Brain microvascular endothelial cell (primary cell): ENCODE data around the gene LAGE3.

ENCODE experiments used
- DNase-seq: peaks from one replicate; pipeline ENCODE4 v3.0.0-alpha.2; 2020
- H3K27ac ChIP-seq: fragments of 250-450 bp; sonication (Bioruptor Pico); 2 replicates; pipeline ENCODE4 v1.5.1; 2020; ENCODE audit warnings: mild to moderate bottlenecking, moderate library complexity
- H3K27me3 ChIP-seq: fragments of 250-450 bp; sonication (Bioruptor Pico); replicated peaks from 2 replicates; pipeline ENCODE4 v1.5.1; 2020; ENCODE audit warnings: mild to moderate bottlenecking
- H3K36me3 ChIP-seq: fragments of 250-450 bp; sonication (Bioruptor Pico); replicated peaks from 2 replicates; pipeline ENCODE4 v1.5.1; 2020; ENCODE audit warnings: mild to moderate bottlenecking
- H3K4me3 ChIP-seq: 2 replicates; pipeline ENCODE4 v1.5.1; 2011; ENCODE audit warnings: low read depth, mild to moderate bottlenecking, control low read depth, low read length, moderate library complexity
- CTCF ChIP-seq: IDR thresholded peaks from 2 replicates; pipeline ENCODE4 v1.5.1; 2011; ENCODE audit warnings: low read depth, mild to moderate bottlenecking, moderate library complexity, low read length, control low read depth, inconsistent platforms; ENCODE audit errors: missing control alignments
- in situ Hi-C: cut with HindIII; loops from 2 replicates; pipeline ENCODE4 v1.10.0; 2017; ENCODE audit warnings: low sequenced_read_pairs, low pct_ligation_motif_present

Gene LAGE3

DNA sequence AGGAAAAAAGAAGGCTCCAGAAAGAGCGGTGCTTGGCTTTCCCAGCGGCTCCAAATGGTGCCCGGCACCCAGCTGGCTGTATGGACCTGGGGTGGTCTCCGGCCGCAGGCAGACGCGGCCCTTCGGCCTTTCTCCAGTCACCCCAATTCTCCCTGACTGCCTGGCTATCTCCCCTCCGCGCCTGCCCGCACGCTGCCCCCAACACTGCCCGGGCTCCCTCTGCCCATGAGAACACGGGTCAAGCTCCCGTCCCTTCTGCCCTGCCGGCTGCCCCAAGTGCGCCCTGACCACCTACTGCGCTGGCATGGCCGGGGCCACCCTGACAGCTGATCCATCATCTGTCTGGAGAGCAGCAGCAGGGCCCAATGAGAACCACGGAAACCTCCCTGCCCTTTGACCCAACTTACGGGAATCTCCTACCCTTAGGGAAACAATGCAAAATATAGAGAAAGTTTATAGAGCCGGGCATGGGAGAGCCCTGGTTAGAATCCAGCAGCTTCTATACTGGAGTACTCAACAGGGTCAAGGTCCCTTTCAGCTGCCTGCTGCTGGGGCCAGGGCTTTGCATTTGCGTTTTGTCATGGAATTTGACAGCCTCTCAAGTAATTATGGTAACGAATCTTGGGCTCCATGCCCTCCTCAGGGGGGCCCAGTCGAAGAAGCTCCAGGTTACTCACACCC is 38.2 kb upstream of the LAGE3 start:
- H3K36me3 ChIP-seq: no peaks in the 10 kb centered on the region
- no peaks in the 10 kb centered on the region for H3K27me3 ChIP-seq
- no peak for DNase-seq
- in situ Hi-C loops: no loop called here
- no peak for TF ChIP-seq CTCF
- no peak overlapping the region for H3K4me3 ChIP-seq
- no peak overlapping the region for H3K27ac ChIP-seq

- no peak for TF ChIP-seq CTCF
- no peak for DNase-seq
- Histone ChIP-seq H3K36me3 (no peaks in the 10 kb centered on the region), H3K27ac (peak overlapping the region; percentile 63), H3K27me3 (no peaks in the 10 kb centered on the region), H3K4me3 (peak overlapping the region; percentile 50)
- in situ Hi-C loops: no loop called here
Measured at GRCh38 chrX:154516656-154517100, 37.6 kb upstream of the LAGE3 start.

- no peak for TF ChIP-seq CTCF
- in situ Hi-C loops: no loop called here
- peak within 1 kb of the TSS; percentile 68 for H3K4me3 ChIP-seq
- no peaks in the 10 kb centered on the region for H3K36me3 ChIP-seq
- peak within 1 kb of the TSS; percentile 69 for H3K27ac ChIP-seq
- DNase-seq: peak; percentile 79
- no peaks in the 10 kb centered on the region for H3K27me3 ChIP-seq
Measured at GRCh38 chrX:154515966-154516655, 37.0 kb upstream of the LAGE3 start, which contains the start of gene FAM3A. Gene FAM3A, minus strand, starts transcription at chrX:154516232. Its CDS starts 460 bp downstream, at chrX:154515772.

- no peak for TF ChIP-seq CTCF
- Histone ChIP-seq H3K27ac (peak overlapping the region; percentile 69), H3K36me3 (no peaks in the 10 kb centered on the region), H3K27me3 (no peaks in the 10 kb centered on the region), H3K4me3 (peak overlapping the region; percentile 68)
- in situ Hi-C loops: no loop called here
- no peak for DNase-seq
Measured at GRCh38 chrX:154515090-154515965, 36.2 kb upstream of the LAGE3 start.

- TF ChIP-seq CTCF: no peak
- no peak overlapping the region for H3K4me3 ChIP-seq
- no peak for DNase-seq
- in situ Hi-C loops: no loop called here
- H3K36me3 ChIP-seq: no peaks in the 10 kb centered on the region
- H3K27me3 ChIP-seq: no peaks in the 10 kb centered on the region
- no peak overlapping the region for H3K27ac ChIP-seq
Measured at GRCh38 chrX:154513716-154514115, 34.6 kb upstream of the LAGE3 start.
